ENCODE data around the gene EPHB3. TPM values are rescaled to one million over a fixed set of nuclear protein-coding genes. Genes with fewer than 3 reads are reported as not detected.

EPHB3 gene
- total RNA-seq: 0.05 and 0.07 TPM in 2 replicates

DNA sequence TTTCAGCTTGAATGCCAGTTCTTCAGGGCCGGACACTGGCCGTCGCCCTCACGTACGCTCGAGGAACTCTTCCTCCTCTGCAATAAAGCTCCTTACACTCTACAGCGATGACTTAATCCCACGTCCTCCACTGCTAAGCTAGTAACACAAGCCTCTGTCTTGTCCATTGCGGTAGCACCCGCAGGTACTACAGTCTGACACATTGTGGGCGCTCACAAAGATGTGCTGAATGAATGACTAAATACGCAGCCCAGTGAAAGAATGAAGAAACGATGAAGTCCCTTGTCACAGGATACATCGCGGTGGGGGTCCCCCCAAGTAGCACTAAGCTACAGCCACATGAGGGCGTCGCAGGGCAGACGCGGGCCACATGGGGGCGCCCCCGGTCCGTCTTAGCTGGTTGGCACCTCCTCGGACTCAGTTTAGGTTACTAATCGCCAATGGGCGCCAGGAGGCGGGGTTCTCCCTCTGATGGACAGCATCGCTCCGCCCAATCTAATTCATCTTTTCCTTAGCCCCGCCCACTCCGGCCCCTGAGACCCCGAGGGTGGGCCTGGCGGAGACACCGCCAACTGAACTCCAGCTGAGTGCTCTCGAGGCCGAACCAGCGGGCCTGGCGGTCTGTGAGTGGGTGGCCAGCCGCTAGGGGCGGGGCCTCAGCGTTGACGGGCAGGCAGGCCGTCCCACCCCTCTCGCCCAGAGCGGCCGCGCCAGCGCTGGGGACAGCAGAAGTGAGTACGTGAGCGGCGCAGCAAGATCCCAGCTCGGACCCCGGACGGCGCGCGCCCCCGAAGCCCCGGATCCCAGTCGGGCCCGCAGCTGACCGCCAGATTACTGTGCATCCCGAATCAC lies at the start of gene EPHB3:
EPHB3 (plus strand) TSS at position 725 of the 852 bp plus-strand sequence. CDS start 451 bp downstream, outside the sequence.
- intact Hi-C loops (cut with micrococcal nuclease): loop anchor here (1.0 kb wide), 6 partner anchors 151 to 615 kb away; partner anchors contain the start of genes MAGEF1 and VPS8
- ATAC-seq (ENCODE audit: low read depth) (peak; percentile 93), DNase-seq (peak; percentile 89)
- H3K27me3 Mint-ChIP-seq: peaks cover 40% of the 10 kb centered on the region
- peaks cover 15% of the 10 kb centered on the region for H3K4me1 Mint-ChIP-seq
- H3K4me3 Mint-ChIP-seq: peak within 1 kb of the TSS; percentile 77
- POLR2A ChIA-PET: interaction anchor here (0.6 to 1.9 kb wide), 8 partner anchors 39 to 251 kb away, joined by 3 to 12 read pairs (median 5); partner anchors contain the start of genes MAGEF1 and VPS8
- no peak within 1 kb of the TSS for H3K27ac Mint-ChIP-seq
- no peaks in the 10 kb centered on the region for H3K36me3 Mint-ChIP-seq (ENCODE audit: low read depth)
- TF ChIP-seq, protein P1, sequence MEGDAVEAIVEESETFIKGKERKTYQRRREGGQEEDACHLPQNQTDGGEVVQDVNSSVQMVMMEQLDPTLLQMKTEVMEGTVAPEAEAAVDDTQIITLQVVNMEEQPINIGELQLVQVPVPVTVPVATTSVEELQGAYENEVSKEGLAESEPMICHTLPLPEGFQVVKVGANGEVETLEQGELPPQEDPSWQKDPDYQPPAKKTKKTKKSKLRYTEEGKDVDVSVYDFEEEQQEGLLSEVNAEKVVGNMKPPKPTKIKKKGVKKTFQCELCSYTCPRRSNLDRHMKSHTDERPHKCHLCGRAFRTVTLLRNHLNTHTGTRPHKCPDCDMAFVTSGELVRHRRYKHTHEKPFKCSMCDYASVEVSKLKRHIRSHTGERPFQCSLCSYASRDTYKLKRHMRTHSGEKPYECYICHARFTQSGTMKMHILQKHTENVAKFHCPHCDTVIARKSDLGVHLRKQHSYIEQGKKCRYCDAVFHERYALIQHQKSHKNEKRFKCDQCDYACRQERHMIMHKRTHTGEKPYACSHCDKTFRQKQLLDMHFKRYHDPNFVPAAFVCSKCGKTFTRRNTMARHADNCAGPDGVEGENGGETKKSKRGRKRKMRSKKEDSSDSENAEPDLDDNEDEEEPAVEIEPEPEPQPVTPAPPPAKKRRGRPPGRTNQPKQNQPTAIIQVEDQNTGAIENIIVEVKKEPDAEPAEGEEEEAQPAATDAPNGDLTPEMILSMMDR (IDR thresholded peaks at IDR 0.05): peak; percentile 67
- CTCF ChIA-PET: interaction anchor here (0.6 to 1.8 kb wide), 35 partner anchors 9 to 747 kb away, joined by 3 to 8 read pairs (median 4); partner anchors contain the start of gene VPS8
- no peaks in the 10 kb centered on the region for H3K9me3 Mint-ChIP-seq

DNA sequence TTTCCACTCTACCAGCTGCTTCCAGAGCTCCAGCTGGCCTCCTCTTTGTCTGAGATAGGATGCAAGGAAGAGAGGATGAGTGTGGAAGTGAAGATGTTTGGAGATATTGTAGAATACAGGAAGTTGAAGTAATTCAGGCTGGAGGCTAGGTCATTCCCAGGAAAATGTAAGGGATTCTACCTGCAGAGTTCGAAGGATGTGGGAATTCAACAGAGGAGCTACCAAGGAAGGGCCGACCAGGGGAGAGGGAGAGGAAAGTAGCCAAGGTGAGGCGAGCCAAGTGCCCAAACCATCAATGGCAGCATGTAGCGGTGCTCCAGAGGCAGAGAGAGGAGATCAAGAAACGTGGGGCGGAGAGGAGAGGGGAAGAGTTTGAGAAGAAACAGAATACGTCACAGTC lies 49.0 kb upstream of the EPHB3 start:
- ATAC-seq (ENCODE audit: low read depth): no peak
- H3K27ac Mint-ChIP-seq: no peak overlapping the region
- POLR2A ChIA-PET: interaction anchor here (0.6 kb wide), 1 partner anchor 150 kb away, joined by 7 read pairs; no protein-coding TSS in a partner anchor

DNA sequence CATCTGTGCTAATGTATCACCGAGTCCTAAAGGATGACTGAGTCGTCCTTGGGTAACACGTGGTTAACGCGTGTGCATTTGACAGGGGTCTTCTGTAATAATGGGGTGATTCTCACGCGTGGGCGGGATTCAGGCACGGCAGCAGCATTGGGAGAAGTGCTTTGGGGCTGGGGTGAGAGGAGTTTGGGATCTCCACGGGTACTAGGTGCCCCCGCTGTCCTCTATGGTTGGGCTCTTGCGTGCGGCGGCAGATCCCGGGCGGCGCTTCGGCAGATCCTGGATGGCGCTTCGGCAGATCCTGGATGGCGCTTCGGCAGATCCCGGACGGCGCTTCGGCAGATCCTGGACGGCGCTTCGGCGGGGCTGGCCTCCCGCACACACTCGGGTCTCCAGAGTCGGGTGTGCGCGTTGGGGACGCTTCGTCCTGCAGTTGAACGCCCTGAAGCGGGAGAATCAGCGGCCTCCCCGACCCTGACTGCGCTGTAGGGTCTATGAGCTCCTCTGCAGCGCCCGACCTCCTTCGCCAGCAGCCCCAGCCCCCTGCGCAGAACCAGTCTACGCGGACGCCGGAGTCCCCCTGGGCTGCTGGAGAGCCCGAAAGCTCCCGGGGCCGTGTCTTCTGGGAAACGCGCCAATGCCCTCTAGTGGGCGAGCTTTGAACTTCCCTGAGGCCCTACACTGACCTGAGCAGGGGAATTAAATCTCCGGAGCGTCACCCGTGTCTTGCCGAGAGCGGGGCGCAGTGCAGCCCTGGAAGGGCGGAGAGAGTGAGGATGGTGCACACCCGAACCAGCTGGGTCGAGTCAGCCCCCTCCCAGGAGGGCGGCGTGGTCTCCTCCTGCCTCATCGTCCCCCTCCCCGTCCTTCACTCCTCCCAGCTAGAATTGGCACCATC lies 48.1 kb upstream of the EPHB3 start:
- ATAC-seq (ENCODE audit: low read depth) (peak; percentile 100), DNase-seq (peak; percentile 75)
- Mint-ChIP-seq H3K27ac (no peak overlapping the region), H3K4me1 (peaks cover 11% of the 10 kb centered on the region), H3K9me3 (peaks cover 3% of the 10 kb centered on the region), H3K27me3 (peaks cover 41% of the 10 kb centered on the region), H3K4me3 (peak overlapping the region; percentile 57), H3K36me3 (ENCODE audit: low read depth) (no peaks in the 10 kb centered on the region)
- intact Hi-C loops (cut with micrococcal nuclease): loop anchor here (1.0 to 2.0 kb wide), 6 partner anchors 95 to 618 kb away; partner anchors contain the start of gene VWA5B2
- TF ChIP-seq, protein P1 (IDR thresholded peaks at IDR 0.05): no peak
- POLR2A ChIA-PET: interaction anchor here (0.6 to 1.3 kb wide), 5 partner anchors 150 to 618 kb away, joined by 3 to 5 read pairs (median 4); no protein-coding TSS in a partner anchor
- CTCF ChIA-PET: interaction anchor here (0.8 to 5.5 kb wide), 26 partner anchors 10 to 629 kb away, joined by 3 to 75 read pairs (median 5); partner anchors contain the start of genes CLCN2, PARL and POLR2H

More for the DNA sequence above, 49.0 kb upstream of the EPHB3 start:
- peaks cover 3% of the 10 kb centered on the region for H3K9me3 Mint-ChIP-seq
- DNase-seq: no peak
- intact Hi-C loops (cut with micrococcal nuclease): loop anchor here (1.0 to 2.0 kb wide), 6 partner anchors 94 to 617 kb away; partner anchors contain the start of gene VWA5B2
- no peak overlapping the region for H3K4me3 Mint-ChIP-seq
- peaks cover 11% of the 10 kb centered on the region for H3K4me1 Mint-ChIP-seq
- H3K36me3 Mint-ChIP-seq (ENCODE audit: low read depth): no peaks in the 10 kb centered on the region
- peaks cover 35% of the 10 kb centered on the region for H3K27me3 Mint-ChIP-seq
- CTCF ChIA-PET: interaction anchor here (1.4 to 5.5 kb wide), 6 partner anchors 9 to 159 kb away, joined by 5 to 75 read pairs (median 6); no protein-coding TSS in a partner anchor
- TF ChIP-seq, protein P1 (IDR thresholded peaks at IDR 0.05): no peak

DNA sequence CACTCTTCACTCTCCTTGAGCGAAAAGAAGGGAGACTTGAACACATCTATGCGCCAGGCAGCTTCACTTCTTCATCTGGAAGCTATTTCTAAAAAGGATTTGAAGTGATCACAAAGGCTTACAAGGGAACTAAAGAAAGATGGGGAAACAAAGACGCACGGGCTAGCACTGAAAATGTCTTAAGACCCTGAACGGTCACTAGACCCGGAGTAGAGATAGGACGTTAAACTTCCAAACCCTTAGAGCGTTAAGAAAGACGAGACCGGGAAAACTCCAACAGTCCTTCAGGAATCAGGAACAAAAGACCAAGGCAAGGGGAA lies 47.5 kb upstream of the EPHB3 start:
- intact Hi-C loops (cut with micrococcal nuclease): no loop called here
- ChIA-PET POLR2A (interaction anchor here (0.6 to 1.3 kb wide), 4 partner anchors 151 to 619 kb away, joined by 3 to 4 read pairs (median 4); no protein-coding TSS in a partner anchor), CTCF (interaction anchor here (0.8 to 5.5 kb wide), 24 partner anchors 11 to 629 kb away, joined by 3 to 75 read pairs (median 4); partner anchors contain the start of genes CLCN2, PARL and POLR2H)
- no peak for ATAC-seq (ENCODE audit: low read depth)
- TF ChIP-seq, protein P1 (IDR thresholded peaks at IDR 0.05): no peak
- H3K27me3 Mint-ChIP-seq: peaks cover 47% of the 10 kb centered on the region
- no peak overlapping the region for H3K27ac Mint-ChIP-seq
- H3K4me1 Mint-ChIP-seq: peaks cover 11% of the 10 kb centered on the region
- no peak for DNase-seq
- H3K4me3 Mint-ChIP-seq: no peak overlapping the region
- peaks cover 3% of the 10 kb centered on the region for H3K9me3 Mint-ChIP-seq
- H3K36me3 Mint-ChIP-seq (ENCODE audit: low read depth): no peaks in the 10 kb centered on the region
